Muscle layer of duodenum (tissue), 2 donors: ENCODE measurements around the gene LOXL1.

Source experiments
- H3K27ac ChIP-seq: one replicate; pipeline ENCODE4 v1.7.0; 2013; ENCODE audit warnings: mild to moderate bottlenecking, low read length
- H3K27me3 ChIP-seq: one replicate; pipeline ENCODE4 v1.7.0; 2013; ENCODE audit warnings: low read depth, mild to moderate bottlenecking, control low read depth, low read length
- H3K36me3 ChIP-seq, 2 donors: one replicate each; pipeline ENCODE4 v1.7.0; 2013; ENCODE audit warnings: low read length in 2 of 2, control low read depth in 1 of 2, mild to moderate bottlenecking in 1 of 2; ENCODE audit not compliant: insufficient read depth in 2 of 2, control insufficient read depth in 1 of 2
- H3K4me1 ChIP-seq, 2 donors: one replicate each; pipeline ENCODE4 v1.7.0; 2013; ENCODE audit warnings: low read length in 2 of 2, mild to moderate bottlenecking in 2 of 2, control low read depth in 1 of 2, moderate library complexity in 1 of 2; ENCODE audit not compliant: insufficient read depth in 2 of 2, control insufficient read depth in 1 of 2
- H3K4me3 ChIP-seq, 2 donors: one replicate each; pipeline ENCODE4 v1.7.0; 2013; ENCODE audit warnings: low read length in 2 of 2, low read depth in 1 of 2, mild to moderate bottlenecking in 1 of 2
- H3K9me3 ChIP-seq, 2 donors: one replicate each; pipeline ENCODE4 v1.7.0; 2013; ENCODE audit warnings: low read length in 2 of 2, control low read depth in 1 of 2, mild to moderate bottlenecking in 1 of 2; ENCODE audit not compliant: control insufficient read depth in 1 of 2
- donor health status: healthy.

Gene LOXL1

GRCh38 chr15:73944161-73945129 is 18.2 kb downstream of the LOXL1 start:
- Histone ChIP-seq H3K9me3 (no peaks in the 10 kb centered on the region), H3K4me1 (no peaks in the 10 kb centered on the region), H3K36me3 (no peaks in the 10 kb centered on the region), H3K4me3 (no peak overlapping the region), H3K27ac (no peak overlapping the region), H3K27me3 (no peaks in the 10 kb centered on the region)

- no peaks in the 10 kb centered on the region for H3K9me3 ChIP-seq
- no peaks in the 10 kb centered on the region for H3K4me1 ChIP-seq
- no peaks in the 10 kb centered on the region for H3K27me3 ChIP-seq
- H3K4me3 ChIP-seq = no peak overlapping the region
- no peak overlapping the region for H3K27ac ChIP-seq
- H3K36me3 ChIP-seq = no peaks in the 10 kb centered on the region
These were observed 18.9 kb downstream of the LOXL1 start for GRCh38 chr15:73945130-73945508.

GRCh38 chr15:73946046-73946721 is 19.9 kb downstream of the LOXL1 start:
- H3K4me1 ChIP-seq = peaks cover 3 to 5% of the 10 kb centered on the region in 2 donors
- H3K36me3 ChIP-seq = no peaks in the 10 kb centered on the region
- no peak overlapping the region for H3K27ac ChIP-seq
- H3K4me3 ChIP-seq = no peak overlapping the region
- H3K9me3 ChIP-seq = no peaks in the 10 kb centered on the region
- H3K27me3 ChIP-seq = no peaks in the 10 kb centered on the region

GRCh38 chr15:73946795-73947370 is 20.6 kb downstream of the LOXL1 start:
- H3K4me1 ChIP-seq = peaks cover 7 to 11% of the 10 kb centered on the region in 2 donors

GRCh38 chr15:73947651-73948050 is 21.4 kb downstream of the LOXL1 start:
- Histone ChIP-seq H3K4me3 (no peak overlapping the region), H3K36me3 (no peaks in the 10 kb centered on the region), H3K27me3 (no peaks in the 10 kb centered on the region), H3K27ac (no peak overlapping the region), H3K9me3 (no peaks in the 10 kb centered on the region), H3K4me1 (peaks cover 11 to 19% of the 10 kb centered on the region in 2 donors)

More at GRCh38 chr15:73946795-73947370, 20.6 kb downstream of the LOXL1 start:
- Histone ChIP-seq H3K9me3 (no peaks in the 10 kb centered on the region), H3K4me3 (no peak overlapping the region), H3K27ac (no peak overlapping the region), H3K27me3 (no peaks in the 10 kb centered on the region), H3K36me3 (no peaks in the 10 kb centered on the region)

GRCh38 chr15:73948396-73948795 is 22.1 kb downstream of the LOXL1 start:
- H3K4me3 ChIP-seq = no peak overlapping the region
- H3K9me3 ChIP-seq = no peaks in the 10 kb centered on the region
- no peaks in the 10 kb centered on the region for H3K27me3 ChIP-seq
- H3K27ac ChIP-seq = no peak overlapping the region
- peaks cover 11 to 19% of the 10 kb centered on the region in 2 donors for H3K4me1 ChIP-seq
- H3K36me3 ChIP-seq = no peaks in the 10 kb centered on the region

- Histone ChIP-seq H3K4me3 (no peak overlapping the region), H3K9me3 (no peaks in the 10 kb centered on the region), H3K4me1 (peaks cover 11 to 19% of the 10 kb centered on the region in 2 donors), H3K36me3 (no peaks in the 10 kb centered on the region), H3K27me3 (no peaks in the 10 kb centered on the region), H3K27ac (no peak overlapping the region)
These were observed 22.7 kb downstream of the LOXL1 start for GRCh38 chr15:73948982-73949381.

- Histone ChIP-seq H3K27ac (no peak overlapping the region), H3K27me3 (no peaks in the 10 kb centered on the region), H3K36me3 (no peaks in the 10 kb centered on the region), H3K4me1 (peaks cover 11 to 19% of the 10 kb centered on the region in 2 donors), H3K9me3 (no peaks in the 10 kb centered on the region), H3K4me3 (no peak overlapping the region)
These were observed 23.2 kb downstream of the LOXL1 start for GRCh38 chr15:73949496-73949895.

GRCh38 chr15:73950479-73950830 is 24.2 kb downstream of the LOXL1 start:
- Histone ChIP-seq H3K27ac (peak overlapping the region; percentile 36), H3K4me3 (no peak overlapping the region), H3K27me3 (no peaks in the 10 kb centered on the region), H3K9me3 (no peaks in the 10 kb centered on the region), H3K36me3 (no peaks in the 10 kb centered on the region), H3K4me1 (peaks cover 11 to 19% of the 10 kb centered on the region in 2 donors)

GRCh38 chr15:73950831-73951561 is 24.7 kb downstream of the LOXL1 start:
- Histone ChIP-seq H3K4me3 (no peak overlapping the region), H3K27me3 (no peaks in the 10 kb centered on the region), H3K36me3 (no peaks in the 10 kb centered on the region), H3K27ac (peak overlapping the region; percentile 90), H3K4me1 (peaks cover 11 to 19% of the 10 kb centered on the region in 2 donors), H3K9me3 (no peaks in the 10 kb centered on the region)

GRCh38 chr15:73951601-73952000 is 25.3 kb downstream of the LOXL1 start:
- H3K4me3 ChIP-seq = peak overlapping the region in 1 of 2 donors; percentile 12
- H3K36me3 ChIP-seq = no peaks in the 10 kb centered on the region
- no peaks in the 10 kb centered on the region for H3K27me3 ChIP-seq
- H3K4me1 ChIP-seq = peaks cover 11 to 19% of the 10 kb centered on the region in 2 donors
- peak overlapping the region; percentile 90 for H3K27ac ChIP-seq
- no peaks in the 10 kb centered on the region for H3K9me3 ChIP-seq
